A549 (cell line): ENCODE measurements around the gene ADCY6.

Experiments
- BHLHE40 ChIP-seq: IDR thresholded peaks from 2 replicates; pipeline ENCODE4 v1.6.1; 2012; ENCODE audit warnings: low read depth, low read length, inconsistent platforms
- CHD2 ChIP-seq: fragments of 150-350 bp; IDR thresholded peaks from 2 replicates; pipeline ENCODE4 v1.6.1; 2014; ENCODE audit warnings: low read length; ENCODE audit not compliant: partially characterized antibody
- HDAC2 ChIP-seq: fragments of 200-600 bp; sonication (generic); IDR thresholded peaks from 2 replicates; pipeline ENCODE4 v1.6.1; 2016
- KDM1A ChIP-seq: fragments of 200-600 bp; sonication (generic); IDR thresholded peaks from 2 replicates; pipeline ENCODE4 v1.6.1; 2016; ENCODE audit warnings: low read depth, mild to moderate bottlenecking
- NFE2L2 ChIP-seq: fragments of 150-350 bp; conservative IDR thresholded peaks from 2 replicates; pipeline ENCODE4 v1.6.1; 2014; ENCODE audit warnings: low read length
- POLR2A ChIP-seq: IDR thresholded peaks from 2 replicates; pipeline ENCODE4 v1.6.1; 2012; ENCODE audit warnings: mild to moderate bottlenecking, low read length
- TF ChIP-seq, protein P1 (sequence below): fragments of >200 bp; sonication (Bioruptor Twin); formaldehyde crosslinking; IDR thresholded peaks from 3 replicates; pipeline ENCODE4 v1.5.1; 2016
- TF ChIP-seq, protein P2 (sequence below): IDR thresholded peaks from 2 replicates; pipeline ENCODE4 v1.6.1; 2012; ENCODE audit warnings: low read depth, borderline replicate concordance
- TF ChIP-seq, protein P3 (sequence below): IDR thresholded peaks from 2 replicates; pipeline ENCODE4 v1.6.1; 2012
- TF ChIP-seq, protein P4 (sequence below): IDR thresholded peaks from 2 replicates; pipeline ENCODE4 v1.6.1; 2012

DNA sequence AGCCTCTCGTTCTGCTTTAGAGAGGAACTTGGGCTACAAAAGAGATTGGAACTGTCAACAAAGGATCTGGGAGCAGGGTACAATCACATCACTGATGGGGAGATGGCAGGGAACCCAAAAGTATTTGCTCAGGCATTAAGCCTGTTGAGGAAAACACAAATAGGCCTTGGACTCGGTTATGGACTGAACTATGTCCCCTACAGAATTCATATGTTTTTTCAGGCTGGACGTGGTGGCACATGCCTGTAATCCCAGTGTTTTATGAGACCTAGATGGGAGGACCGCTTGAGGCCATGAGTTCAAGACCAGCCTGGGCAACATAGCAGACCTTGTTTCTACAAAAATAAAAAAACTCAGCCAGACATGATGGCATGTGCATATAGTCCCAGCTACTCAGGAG is 49.2 kb upstream of the ADCY6 start:
- TF ChIP-seq, protein P1, sequence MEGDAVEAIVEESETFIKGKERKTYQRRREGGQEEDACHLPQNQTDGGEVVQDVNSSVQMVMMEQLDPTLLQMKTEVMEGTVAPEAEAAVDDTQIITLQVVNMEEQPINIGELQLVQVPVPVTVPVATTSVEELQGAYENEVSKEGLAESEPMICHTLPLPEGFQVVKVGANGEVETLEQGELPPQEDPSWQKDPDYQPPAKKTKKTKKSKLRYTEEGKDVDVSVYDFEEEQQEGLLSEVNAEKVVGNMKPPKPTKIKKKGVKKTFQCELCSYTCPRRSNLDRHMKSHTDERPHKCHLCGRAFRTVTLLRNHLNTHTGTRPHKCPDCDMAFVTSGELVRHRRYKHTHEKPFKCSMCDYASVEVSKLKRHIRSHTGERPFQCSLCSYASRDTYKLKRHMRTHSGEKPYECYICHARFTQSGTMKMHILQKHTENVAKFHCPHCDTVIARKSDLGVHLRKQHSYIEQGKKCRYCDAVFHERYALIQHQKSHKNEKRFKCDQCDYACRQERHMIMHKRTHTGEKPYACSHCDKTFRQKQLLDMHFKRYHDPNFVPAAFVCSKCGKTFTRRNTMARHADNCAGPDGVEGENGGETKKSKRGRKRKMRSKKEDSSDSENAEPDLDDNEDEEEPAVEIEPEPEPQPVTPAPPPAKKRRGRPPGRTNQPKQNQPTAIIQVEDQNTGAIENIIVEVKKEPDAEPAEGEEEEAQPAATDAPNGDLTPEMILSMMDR: no peak
- TF ChIP-seq, protein P2, sequence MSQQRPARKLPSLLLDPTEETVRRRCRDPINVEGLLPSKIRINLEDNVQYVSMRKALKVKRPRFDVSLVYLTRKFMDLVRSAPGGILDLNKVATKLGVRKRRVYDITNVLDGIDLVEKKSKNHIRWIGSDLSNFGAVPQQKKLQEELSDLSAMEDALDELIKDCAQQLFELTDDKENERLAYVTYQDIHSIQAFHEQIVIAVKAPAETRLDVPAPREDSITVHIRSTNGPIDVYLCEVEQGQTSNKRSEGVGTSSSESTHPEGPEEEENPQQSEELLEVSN: no peak
- no peak for TF ChIP-seq POLR2A
- TF ChIP-seq, protein P3, sequence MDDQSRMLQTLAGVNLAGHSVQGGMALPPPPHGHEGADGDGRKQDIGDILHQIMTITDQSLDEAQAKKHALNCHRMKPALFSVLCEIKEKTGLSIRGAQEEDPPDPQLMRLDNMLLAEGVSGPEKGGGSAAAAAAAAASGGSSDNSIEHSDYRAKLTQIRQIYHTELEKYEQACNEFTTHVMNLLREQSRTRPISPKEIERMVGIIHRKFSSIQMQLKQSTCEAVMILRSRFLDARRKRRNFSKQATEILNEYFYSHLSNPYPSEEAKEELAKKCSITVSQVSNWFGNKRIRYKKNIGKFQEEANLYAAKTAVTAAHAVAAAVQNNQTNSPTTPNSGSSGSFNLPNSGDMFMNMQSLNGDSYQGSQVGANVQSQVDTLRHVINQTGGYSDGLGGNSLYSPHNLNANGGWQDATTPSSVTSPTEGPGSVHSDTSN: no peak
- no peak for TF ChIP-seq CHD2
- TF ChIP-seq HDAC2: no peak
- TF ChIP-seq, protein P4, sequence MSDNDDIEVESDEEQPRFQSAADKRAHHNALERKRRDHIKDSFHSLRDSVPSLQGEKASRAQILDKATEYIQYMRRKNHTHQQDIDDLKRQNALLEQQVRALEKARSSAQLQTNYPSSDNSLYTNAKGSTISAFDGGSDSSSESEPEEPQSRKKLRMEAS: no peak
- TF ChIP-seq BHLHE40: no peak
- TF ChIP-seq NFE2L2: no peak
- no peak for TF ChIP-seq KDM1A
